ENCODE data around the gene MAP3K12. TPM values are rescaled to one million over a fixed set of nuclear protein-coding genes. Genes with fewer than 3 reads are reported as not detected.

The MAP3K12 gene
- total RNA-seq, 2 experiments from 2014 or later, result 7.2 to 13.4 TPM

GRCh38 chr12:53507603-53507885 is 8.3 kb upstream of the MAP3K12 start:
- no peak for DNase-seq (ENCODE audit: low spot score)
- ChIA-PET POLR2A (no interaction called here), CTCF (ENCODE audit: unreplicated experiment) (interaction anchor here (2.2 kb wide), 1 partner anchor 155 kb away, joined by 7 read pairs; no protein-coding TSS in a partner anchor)
- BruUV-seq (replicated peaks), result no TSS peak
- no peaks in the 10 kb centered on the region for H4K20me1 ChIP-seq (ENCODE audit: insufficient read depth, low read length)
- intact Hi-C loops (cut with micrococcal nuclease; ENCODE audit: unreplicated experiment), result loop anchor here (5.0 to 10.0 kb wide), 2 partner anchors 85 to 303 kb away; partner anchors contain the start of genes AMHR2 and ITGB7
- H3K27ac ChIP-seq (ENCODE audit: low read depth, low read length, poor library complexity, severe bottlenecking), result no peak overlapping the region
- H3K9me2 ChIP-seq (ENCODE audit: insufficient read depth, low read length), result no peaks in the 10 kb centered on the region
- TF ChIP-seq CTCF (conservative IDR thresholded peaks at IDR 0.05; ENCODE audit: low read length), result no peak
- no peak for TF ChIP-seq EZH2phosphoT487 (IDR thresholded peaks at IDR 0.05; ENCODE audit: borderline replicate concordance, low read depth, low read length)
- no peak overlapping the region for H3K4me3 ChIP-seq (ENCODE audit: low read depth, low read length, poor library complexity, severe bottlenecking)
- H3K36me3 ChIP-seq (ENCODE audit: insufficient read depth, low read length), result peaks cover 24% of the 10 kb centered on the region; the same call in 1 of the 2 replicates
- H3K9me3 ChIP-seq (ENCODE audit: low read length), result no peaks in the 10 kb centered on the region
- no peak overlapping the region for H3K4me2 ChIP-seq (ENCODE audit: low read length)
- H3K4me1 ChIP-seq (ENCODE audit: insufficient read depth, low read length, poor library complexity, severe bottlenecking), result peaks cover 8% of the 10 kb centered on the region
- H3K79me2 ChIP-seq (ENCODE audit: insufficient read depth, low read depth, low read length), result peaks cover 2% of the 10 kb centered on the region; the same call in 1 of the 2 replicates
- no peak overlapping the region for H2AFZ ChIP-seq (ENCODE audit: low read length)

GRCh38 chr12:53506881-53507602 is 7.8 kb upstream of the MAP3K12 start, which contains the start of gene NPFF:
TSS of gene NPFF (minus strand) at chr12:53507484. CDS start at chr12:53507474, 10 bp downstream.
- ChIA-PET POLR2A (no interaction called here), CTCF (ENCODE audit: unreplicated experiment) (interaction anchor here (2.2 kb wide), 1 partner anchor 155 kb away, joined by 7 read pairs; no protein-coding TSS in a partner anchor)
- peaks cover 24% of the 10 kb centered on the region; the same call in 1 of the 2 replicates for H3K36me3 ChIP-seq (ENCODE audit: insufficient read depth, low read length)
- H4K20me1 ChIP-seq (ENCODE audit: insufficient read depth, low read length), result no peaks in the 10 kb centered on the region
- no peaks in the 10 kb centered on the region for H3K9me3 ChIP-seq (ENCODE audit: low read length)
- DNase-seq (ENCODE audit: low spot score), result no peak
- H3K9me2 ChIP-seq (ENCODE audit: insufficient read depth, low read length), result no peaks in the 10 kb centered on the region
- H3K79me2 ChIP-seq (ENCODE audit: insufficient read depth, low read depth, low read length), result peaks cover 8% of the 10 kb centered on the region
- intact Hi-C loops (cut with micrococcal nuclease; ENCODE audit: unreplicated experiment), result loop anchor here (5.0 to 10.0 kb wide), 2 partner anchors 85 to 302 kb away; partner anchors contain the start of genes AMHR2 and ITGB7
- H2AFZ ChIP-seq (ENCODE audit: low read length), result no peak within 1 kb of the TSS
- no peak for TF ChIP-seq EZH2phosphoT487 (IDR thresholded peaks at IDR 0.05; ENCODE audit: borderline replicate concordance, low read depth, low read length)
- no peak for TF ChIP-seq CTCF (conservative IDR thresholded peaks at IDR 0.05; ENCODE audit: low read length)
- no peak within 1 kb of the TSS for H3K4me3 ChIP-seq (ENCODE audit: low read depth, low read length, poor library complexity, severe bottlenecking)
- no TSS peak for BruUV-seq (replicated peaks)
- H3K4me1 ChIP-seq (ENCODE audit: insufficient read depth, low read length, poor library complexity, severe bottlenecking), result peaks cover 13% of the 10 kb centered on the region
- H3K4me2 ChIP-seq (ENCODE audit: low read length), result no peak within 1 kb of the TSS
- no peak within 1 kb of the TSS for H3K27ac ChIP-seq (ENCODE audit: low read depth, low read length, poor library complexity, severe bottlenecking)

DNA sequence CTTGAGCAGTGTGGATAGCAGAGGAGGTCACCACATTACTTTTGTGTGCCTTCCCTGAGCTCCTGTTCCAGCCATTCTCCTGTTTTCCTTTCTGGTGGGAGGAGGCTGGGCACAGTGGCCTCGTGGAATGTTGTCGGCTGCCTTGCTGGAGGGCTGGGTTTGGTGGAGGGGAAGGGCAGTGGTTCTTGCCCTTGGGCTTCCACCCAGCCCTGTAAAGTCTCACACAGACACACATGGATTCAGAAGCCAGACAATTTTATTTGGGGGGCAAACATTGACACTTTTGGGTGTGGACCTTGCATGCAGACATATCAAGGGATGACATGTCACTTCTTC is 7.2 kb upstream of the MAP3K12 start:
- POLR2A ChIA-PET, result interaction anchor here (0.6 kb wide), 1 partner anchor 62 kb away, joined by 4 read pairs; no protein-coding TSS in a partner anchor

More for the DNA sequence above, 7.2 kb upstream of the MAP3K12 start:
- Histone ChIP-seq H3K36me3 (ENCODE audit: insufficient read depth, low read length) (peaks cover 24% of the 10 kb centered on the region; the same call in 1 of the 2 replicates), H3K79me2 (ENCODE audit: insufficient read depth, low read depth, low read length) (peaks cover 13% of the 10 kb centered on the region), H3K9me2 (ENCODE audit: insufficient read depth, low read length) (no peaks in the 10 kb centered on the region), H4K20me1 (ENCODE audit: insufficient read depth, low read length) (no peaks in the 10 kb centered on the region), H3K4me2 (ENCODE audit: low read length) (no peak overlapping the region), H3K4me1 (ENCODE audit: insufficient read depth, low read length, poor library complexity, severe bottlenecking) (peaks cover 18% of the 10 kb centered on the region), H3K9me3 (ENCODE audit: low read length) (no peaks in the 10 kb centered on the region), H3K4me3 (ENCODE audit: low read depth, low read length, poor library complexity, severe bottlenecking) (no peak overlapping the region), H2AFZ (ENCODE audit: low read length) (no peak overlapping the region), H3K27ac (ENCODE audit: low read depth, low read length, poor library complexity, severe bottlenecking) (no peak overlapping the region)
- no TSS peak for BruUV-seq (replicated peaks)
- TF ChIP-seq EZH2phosphoT487 (IDR thresholded peaks at IDR 0.05; ENCODE audit: borderline replicate concordance, low read depth, low read length) (no peak), CTCF (conservative IDR thresholded peaks at IDR 0.05; ENCODE audit: low read length) (no peak)
- CTCF ChIA-PET (ENCODE audit: unreplicated experiment), result no interaction called here
- no peak for DNase-seq (ENCODE audit: low spot score)
- intact Hi-C loops (cut with micrococcal nuclease; ENCODE audit: unreplicated experiment), result loop anchor here (5.0 to 10.0 kb wide), 2 partner anchors 84 to 302 kb away; partner anchors contain the start of genes AMHR2 and ITGB7
